ENCODE measurements around the gene PGM2L1.

- TF ChIP-seq EZH2phosphoT487 (IDR thresholded peaks at IDR 0.05; ENCODE audit: borderline replicate concordance), result no peak
- TF ChIP-seq CTCF (conservative IDR thresholded peaks at IDR 0.05; ENCODE audit: low read length), result no peak
Measured at GRCh38 chr11:74283580-74284180, 114.6 kb downstream of the PGM2L1 start.
